Omental fat pad (tissue), 4 donors: Measurements from ENCODE around the gene ZNF362. TPM values are rescaled to one million over a fixed set of nuclear protein-coding genes. Genes with fewer than 3 reads are reported as not detected.

ENCODE experiments used
- ATAC-seq: fragments of 150-250 bp; one replicate; pipeline ENCODE4 v1.9.1; 2016; ENCODE audit warnings: mild to moderate bottlenecking, moderate library complexity; ENCODE audit not compliant: low FRiP score
- DNase-seq: peaks from one replicate; pipeline ENCODE4 v3.0.0-alpha.2; 2019; ENCODE audit warnings: low spot score
- CTCF ChIP-seq, 3 donors: fragments of 450-650 bp; IDR thresholded peaks; one replicate each; pipeline ENCODE4 v1.5.1; 2016 to 2017; ENCODE audit warnings: antibody characterized with exemption in 3 of 3, mild to moderate bottlenecking in 3 of 3, moderate library complexity in 2 of 3
- total RNA-seq, 4 donors: library from RNA; depleted of rRNA; stranded (reverse); fragments of >200 nt; gene quantifications; one replicate each; pipeline ENCODE4 v1.1.0, GENCODE V29; 2016

ZNF362 gene
- total RNA-seq, 4 donors from 2014 or later, result 10.4 to 13.9 (median 11.2) TPM

GRCh38 chr1:33320619-33321165, 64.4 kb downstream of the ZNF362 start, which contains the start of gene A3GALT2:
Gene A3GALT2 (minus strand): TSS chr1:33321098. CDS start chr1:33321098, 0 bp downstream.
- no peak for ATAC-seq
- DNase-seq, result no peak
- TF ChIP-seq CTCF (IDR thresholded peaks at IDR 0.05), result no peak

GRCh38 chr1:33321178-33321577, 64.9 kb downstream of the ZNF362 start:
- no peak for DNase-seq

GRCh38 chr1:33322109-33322508, 65.8 kb downstream of the ZNF362 start:
- DNase-seq, result no peak
- ATAC-seq, result no peak
- TF ChIP-seq CTCF (IDR thresholded peaks at IDR 0.05), result no peak

More at GRCh38 chr1:33321178-33321577, 64.9 kb downstream of the ZNF362 start:
- no peak for TF ChIP-seq CTCF (IDR thresholded peaks at IDR 0.05)
- ATAC-seq, result no peak

GRCh38 chr1:33322870-33323585, 66.7 kb downstream of the ZNF362 start:
- TF ChIP-seq CTCF (IDR thresholded peaks at IDR 0.05), result no peak
- DNase-seq, result no peak
- ATAC-seq, result no peak

GRCh38 chr1:33323663-33324477, 67.6 kb downstream of the ZNF362 start:
- DNase-seq (no peak), ATAC-seq (no peak)
- TF ChIP-seq CTCF (IDR thresholded peaks at IDR 0.05), result no peak

DNA sequence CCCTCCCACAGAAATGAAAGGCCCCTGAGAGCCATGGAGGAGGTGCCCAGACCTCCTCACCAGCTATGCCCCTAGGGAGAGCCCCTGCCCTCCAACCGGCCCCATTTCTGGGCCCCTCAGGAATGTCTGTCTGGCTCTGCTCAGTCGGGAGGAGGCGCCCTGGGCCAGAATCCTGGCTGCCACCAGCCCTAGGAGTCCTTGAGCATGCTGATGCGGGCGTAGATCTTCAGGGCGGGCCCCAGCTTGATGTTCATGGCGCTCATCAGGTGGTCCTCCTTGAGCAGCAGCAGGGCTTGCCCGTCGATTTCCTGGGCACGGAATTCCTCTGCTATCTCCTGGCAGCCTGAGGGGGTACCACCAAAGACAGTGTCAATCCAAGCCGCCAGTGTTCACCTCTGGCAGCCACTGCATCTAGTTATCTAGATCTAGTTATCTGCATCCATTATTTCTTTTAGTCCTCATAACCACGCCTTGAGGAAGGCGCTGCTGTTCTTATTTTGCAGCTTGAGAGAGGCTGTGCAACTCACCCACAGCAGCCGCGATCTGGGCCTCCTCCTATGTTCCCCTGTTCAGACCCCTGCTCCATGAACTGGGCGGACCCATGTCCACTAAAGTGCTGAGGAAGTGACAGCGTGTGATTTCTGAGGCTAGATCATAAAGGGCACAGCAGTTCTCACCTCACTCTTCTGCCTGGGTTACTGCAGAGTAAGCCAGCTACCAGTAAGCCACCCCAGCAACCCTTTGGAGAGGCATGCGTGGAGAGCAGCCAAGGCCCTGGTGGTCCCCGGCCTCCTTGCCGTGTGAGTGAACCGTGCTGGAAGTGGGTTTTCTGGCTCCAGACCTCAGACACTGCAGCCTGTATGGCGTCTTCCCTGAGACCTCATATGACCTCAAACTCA, 68.6 kb downstream of the ZNF362 start:
- ATAC-seq (no peak), DNase-seq (no peak)
- TF ChIP-seq CTCF (IDR thresholded peaks at IDR 0.05), result no peak
